H9 (cell line): Measurements from ENCODE around the gene NPBWR2. TPM values are rescaled to one million over a fixed set of nuclear protein-coding genes. Genes with fewer than 3 reads are reported as not detected.

Experiments
- DNase-seq: peaks from one replicate; pipeline ENCODE4 v3.0.0-alpha.2; 2017
- H2AFZ ChIP-seq: one replicate; pipeline ENCODE4 v1.6.1; 2013; ENCODE audit warnings: mild to moderate bottlenecking, low read length, control low read depth, moderate library complexity
- H2AK5ac ChIP-seq: 2 replicates; pipeline ENCODE4 v1.6.1; 2013; ENCODE audit warnings: low read length, control low read depth, mixed read lengths; ENCODE audit not compliant: insufficient read length
- H2BK120ac ChIP-seq: one replicate; pipeline ENCODE4 v1.6.1; 2013; ENCODE audit warnings: low read depth, mild to moderate bottlenecking, low read length, control low read depth, inconsistent platforms; ENCODE audit not compliant: poor library complexity, severe bottlenecking
- H2BK12ac ChIP-seq: 2 replicates; pipeline ENCODE4 v1.6.1; 2013; ENCODE audit warnings: low read length, control low read depth, mixed read lengths, low read depth; ENCODE audit not compliant: insufficient read length
- H2BK15ac ChIP-seq: 2 replicates; pipeline ENCODE4 v1.6.1; 2013; ENCODE audit warnings: low read depth, low read length, control low read depth
- H2BK20ac ChIP-seq: one replicate; pipeline ENCODE4 v1.6.1; 2013; ENCODE audit warnings: low read depth, mild to moderate bottlenecking, low read length, control low read depth, inconsistent platforms; ENCODE audit not compliant: poor library complexity, severe bottlenecking
- H2BK5ac ChIP-seq: 2 replicates; pipeline ENCODE4 v1.6.1; 2013; ENCODE audit warnings: low read length, control low read depth, mixed read lengths; ENCODE audit not compliant: insufficient read length
- H3K14ac ChIP-seq: 2 replicates; pipeline ENCODE4 v1.6.1; 2013; ENCODE audit warnings: low read length, control low read depth; ENCODE audit not compliant: insufficient read depth
- H3K18ac ChIP-seq: 2 replicates; pipeline ENCODE4 v1.6.1; 2013; ENCODE audit warnings: low read depth, mild to moderate bottlenecking, mixed read lengths, low read length, control low read depth; ENCODE audit not compliant: insufficient read length
- H3K23ac ChIP-seq: 2 replicates; pipeline ENCODE4 v1.6.1; 2013; ENCODE audit warnings: low read length, control low read depth, mixed read lengths, low read depth; ENCODE audit not compliant: insufficient read length
- H3K23me2 ChIP-seq: 2 replicates; pipeline ENCODE4 v1.6.1; 2013; ENCODE audit warnings: low read depth, mild to moderate bottlenecking, mixed read lengths, low read length, control low read depth; ENCODE audit not compliant: insufficient read length, poor library complexity, severe bottlenecking
- H3K27ac ChIP-seq: 2 replicates; pipeline ENCODE4 v1.5.1; 2013; ENCODE audit warnings: low read length, control low read depth, mixed read lengths, low read depth; ENCODE audit not compliant: insufficient read length
- H3K27me3 ChIP-seq: 2 replicates; pipeline ENCODE4 v1.6.1; 2013; ENCODE audit warnings: low read length, control low read depth, inconsistent platforms; ENCODE audit not compliant: insufficient read depth
- H3K4ac ChIP-seq: 2 replicates; pipeline ENCODE4 v1.6.1; 2013; ENCODE audit warnings: low read depth, mild to moderate bottlenecking, control low read depth, inconsistent platforms, low read length, moderate library complexity
- H3K4me1 ChIP-seq: 2 replicates; pipeline ENCODE4 v1.6.1; 2013; ENCODE audit warnings: low read length, control low read depth, inconsistent platforms; ENCODE audit not compliant: insufficient read depth
- H3K4me2 ChIP-seq: 2 replicates; pipeline ENCODE4 v1.6.1; 2013; ENCODE audit warnings: low read length, control low read depth, mixed read lengths; ENCODE audit not compliant: insufficient read length, insufficient read depth
- H3K56ac ChIP-seq: 2 replicates; pipeline ENCODE4 v1.6.1; 2013; ENCODE audit warnings: low read depth, mild to moderate bottlenecking, mixed read lengths, low read length, control low read depth; ENCODE audit not compliant: insufficient read length
- H3K79me1 ChIP-seq: 2 replicates; pipeline ENCODE4 v1.6.1; 2013; ENCODE audit warnings: low read depth, mild to moderate bottlenecking, moderate library complexity, low read length, control low read depth, inconsistent platforms; ENCODE audit not compliant: insufficient read depth, poor library complexity, severe bottlenecking
- H3K79me2 ChIP-seq: 2 replicates; pipeline ENCODE4 v1.6.1; 2013; ENCODE audit warnings: low read length, control low read depth, inconsistent platforms; ENCODE audit not compliant: insufficient read depth
- H3K9ac ChIP-seq: 2 replicates; pipeline ENCODE4 v1.6.1; 2013; ENCODE audit warnings: low read length, control low read depth, mixed read lengths; ENCODE audit not compliant: insufficient read length; ENCODE audit errors: extremely low read depth
- H3K9me3 ChIP-seq: one replicate; pipeline ENCODE4 v1.6.1; 2013; ENCODE audit warnings: low read depth, low read length, inconsistent platforms; ENCODE audit not compliant: control insufficient read depth
- H3T11ph ChIP-seq: one replicate; pipeline ENCODE4 v1.6.1; 2013; ENCODE audit warnings: mild to moderate bottlenecking, low read length, control low read depth, inconsistent platforms
- H4K20me1 ChIP-seq: one replicate; pipeline ENCODE4 v1.6.1; 2013; ENCODE audit not compliant: control insufficient read depth, insufficient read length, insufficient read depth
- H4K5ac ChIP-seq: 2 replicates; pipeline ENCODE4 v1.6.1; 2013; ENCODE audit warnings: low read depth, mild to moderate bottlenecking, mixed read lengths, low read length, control low read depth; ENCODE audit not compliant: insufficient read length
- H4K8ac ChIP-seq: replicated peaks from 2 replicates; pipeline ENCODE4 v1.6.1; 2013; ENCODE audit warnings: low read length, control low read depth, mixed read lengths, low read depth; ENCODE audit not compliant: insufficient read length
- H4K91ac ChIP-seq: 2 replicates; pipeline ENCODE4 v1.6.1; 2013; ENCODE audit warnings: low read depth, mild to moderate bottlenecking, moderate library complexity, mixed read lengths, low read length, control low read depth; ENCODE audit not compliant: insufficient read length
- H3K27ac Mint-ChIP-seq, 3 experiments: 2 replicates in 2 of 3; 3 replicates in 1 of 3; pipeline ENCODE4 v1.8.0; 2020 to 2021; ENCODE audit warnings: mixed read lengths in 3 of 3, mild to moderate bottlenecking in 1 of 3, moderate library complexity in 1 of 3
- H3K27me3 Mint-ChIP-seq: 2 replicates; pipeline ENCODE4 v1.8.0; 2021; ENCODE audit warnings: low read depth, mild to moderate bottlenecking, moderate library complexity, mixed read lengths
- H3K36me3 Mint-ChIP-seq, 3 experiments: 2 replicates in 2 of 3; 3 replicates in 1 of 3; pipeline ENCODE4 v1.8.0; 2020 to 2021; ENCODE audit warnings: low read depth in 3 of 3, mixed read lengths in 3 of 3; ENCODE audit not compliant: insufficient read depth in 1 of 3
- H3K4me1 Mint-ChIP-seq, 2 experiments: 2 replicates each; pipeline ENCODE4 v1.8.0; 2020; ENCODE audit warnings: mixed read lengths in 2 of 2
- H3K4me3 Mint-ChIP-seq, 2 experiments: 2 replicates in 1 of 2; 3 replicates in 1 of 2; pipeline ENCODE4 v1.8.0; 2020 to 2021; ENCODE audit warnings: mild to moderate bottlenecking in 2 of 2, mixed read lengths in 2 of 2, moderate library complexity in 1 of 2
- H3K9me3 Mint-ChIP-seq, 2 experiments: 2 replicates in 1 of 2; 3 replicates in 1 of 2; pipeline ENCODE4 v1.8.0; 2020; ENCODE audit warnings: mild to moderate bottlenecking in 2 of 2, mixed read lengths in 2 of 2, moderate library complexity in 1 of 2
- WGBS: extraction: QIAGEN DNeasy Blood & Tissue Kit; methylation state at CpG from one replicate; pipeline ENCODE4 v1.1.7; 2013; ENCODE audit warnings: missing lambda C conversion rate, low lambda C conversion rate, mixed read lengths; ENCODE audit not compliant: insufficient read length; ENCODE audit errors: extremely low coverage; 5-methylcytosine and 5-hydroxymethylcytosine counted together
- total RNA-seq: library from RNA; stranded (reverse); gene quantifications from 2 replicates; pipeline ENCODE4 v1.2.1, GENCODE V29; 2021
- TF ChIP-seq, protein P1 (sequence below): fragments of 200-600 bp; sonication (generic); conservative IDR thresholded peaks from 3 replicates; pipeline ENCODE4 v1.8.0; 2021; ENCODE audit warnings: antibody characterized with exemption, mild to moderate bottlenecking

Gene NPBWR2
- total RNA-seq, 1 experiment from 2014 or later = not detected

DNA sequence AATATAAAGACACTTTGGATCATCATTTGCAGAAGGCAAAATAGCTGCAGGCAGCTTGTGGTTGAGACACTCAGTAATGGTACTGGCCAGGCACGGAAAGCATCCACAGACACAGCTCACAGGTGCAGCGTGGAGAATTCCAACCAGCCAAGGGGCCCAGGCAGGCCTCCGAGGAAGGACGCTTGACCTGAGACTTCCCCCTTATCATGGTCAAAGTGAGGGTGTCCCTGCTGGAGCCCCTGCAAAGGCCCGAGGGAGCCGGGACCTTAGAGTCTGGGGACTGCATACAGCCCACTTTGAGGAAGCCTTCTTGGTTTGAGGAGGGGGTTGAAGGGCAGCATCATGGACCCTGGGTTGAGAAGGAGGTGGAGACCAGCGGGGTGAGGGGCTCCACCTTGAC, 41.8 kb upstream of the NPBWR2 start:
- H2BK120ac ChIP-seq = no peak overlapping the region

More for the DNA sequence above, 41.8 kb upstream of the NPBWR2 start:
- no peak overlapping the region for H2AFZ ChIP-seq
- no peaks in the 10 kb centered on the region for H3K23me2 ChIP-seq
- no peak overlapping the region for H2BK20ac ChIP-seq
- no peak overlapping the region for H2BK15ac ChIP-seq
- no peaks in the 10 kb centered on the region for H4K20me1 ChIP-seq
- H3T11ph ChIP-seq = no peak overlapping the region
- no peaks in the 10 kb centered on the region; the same call in 1 of the 2 replicates for H3K4me1 ChIP-seq
- no CpG with 5 or more reads among the region's 7 CpGs for WGBS
- no peak overlapping the region for H4K91ac ChIP-seq
- H3K79me1 ChIP-seq = no peaks in the 10 kb centered on the region
- DNase-seq = no peak
- Mint-ChIP-seq H3K4me3 (no peak overlapping the region), H3K36me3 (peaks cover 12 to 16% (median 15%) of the 10 kb centered on the region in 3 experiments), H3K27me3 (peaks cover 11% of the 10 kb centered on the region), H3K4me1 (peaks cover 28 to 33% of the 10 kb centered on the region in 2 experiments), H3K9me3 (peaks cover 17 to 19% of the 10 kb centered on the region in 2 experiments), H3K27ac (no peak overlapping the region; a peak in 1 of 7 replicates)
- H2BK12ac ChIP-seq = no peak overlapping the region
- H3K27me3 ChIP-seq = no peaks in the 10 kb centered on the region
- no peak overlapping the region for H2AK5ac ChIP-seq
- H3K9ac ChIP-seq = no peak overlapping the region
- no peak overlapping the region for H4K8ac ChIP-seq
- no peak overlapping the region for H3K27ac ChIP-seq
- TF ChIP-seq, protein P1, sequence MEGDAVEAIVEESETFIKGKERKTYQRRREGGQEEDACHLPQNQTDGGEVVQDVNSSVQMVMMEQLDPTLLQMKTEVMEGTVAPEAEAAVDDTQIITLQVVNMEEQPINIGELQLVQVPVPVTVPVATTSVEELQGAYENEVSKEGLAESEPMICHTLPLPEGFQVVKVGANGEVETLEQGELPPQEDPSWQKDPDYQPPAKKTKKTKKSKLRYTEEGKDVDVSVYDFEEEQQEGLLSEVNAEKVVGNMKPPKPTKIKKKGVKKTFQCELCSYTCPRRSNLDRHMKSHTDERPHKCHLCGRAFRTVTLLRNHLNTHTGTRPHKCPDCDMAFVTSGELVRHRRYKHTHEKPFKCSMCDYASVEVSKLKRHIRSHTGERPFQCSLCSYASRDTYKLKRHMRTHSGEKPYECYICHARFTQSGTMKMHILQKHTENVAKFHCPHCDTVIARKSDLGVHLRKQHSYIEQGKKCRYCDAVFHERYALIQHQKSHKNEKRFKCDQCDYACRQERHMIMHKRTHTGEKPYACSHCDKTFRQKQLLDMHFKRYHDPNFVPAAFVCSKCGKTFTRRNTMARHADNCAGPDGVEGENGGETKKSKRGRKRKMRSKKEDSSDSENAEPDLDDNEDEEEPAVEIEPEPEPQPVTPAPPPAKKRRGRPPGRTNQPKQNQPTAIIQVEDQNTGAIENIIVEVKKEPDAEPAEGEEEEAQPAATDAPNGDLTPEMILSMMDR = no peak
- H3K4me2 ChIP-seq = no peak overlapping the region
- H3K56ac ChIP-seq = no peak overlapping the region
- no peak overlapping the region for H3K14ac ChIP-seq
- no peak overlapping the region for H3K4ac ChIP-seq
- peaks cover 9% of the 10 kb centered on the region for H3K9me3 ChIP-seq
- no peak overlapping the region for H3K18ac ChIP-seq
- H4K5ac ChIP-seq = no peak overlapping the region
- H3K23ac ChIP-seq = no peak overlapping the region
- H2BK5ac ChIP-seq = no peak overlapping the region
- no peaks in the 10 kb centered on the region for H3K79me2 ChIP-seq
